SK-MEL-5 (cell line): ENCODE results near the gene TAF13. TPM values are rescaled to one million over a fixed set of nuclear protein-coding genes. Genes with fewer than 3 reads are reported as not detected.

Experiments
- DNase-seq: peaks from one replicate; pipeline ENCODE4 v3.0.0-alpha.2; 2016; ENCODE audit warnings: low read depth, low spot score
- in situ Hi-C: cut with HindIII; loops from 2 replicates; pipeline ENCODE4 v1.10.0; 2016; ENCODE audit warnings: low sequenced_read_pairs, high pct_unique_total_duplicates, low pct_unique_long_range_greater_than_20kb
- polyA plus RNA-seq, 2 experiments: library from polyadenylated mRNA; depleted of rRNA; stranded (reverse); fragments of >200 nt; gene quantifications; 2 replicates each; pipeline ENCODE4 v1.2.3, GENCODE V29; 2015
- total RNA-seq: library from RNA; depleted of rRNA; stranded (reverse); fragments of >200 nt; shearing (Covaris generic); gene quantifications from 2 replicates; pipeline ENCODE4 v1.2.3, GENCODE V29; 2014; rRNA removed

The TAF13 gene
- total RNA-seq: 41.8 and 44.1 TPM in 2 replicates
- 57.1 and 61.8 TPM in 2 replicates for polyA plus RNA-seq (2015; cell fraction: cytosol; rRNA removed)
- 7.0 and 12.4 TPM in 2 replicates for polyA plus RNA-seq (2015; cell fraction: nucleus; rRNA removed)

DNA sequence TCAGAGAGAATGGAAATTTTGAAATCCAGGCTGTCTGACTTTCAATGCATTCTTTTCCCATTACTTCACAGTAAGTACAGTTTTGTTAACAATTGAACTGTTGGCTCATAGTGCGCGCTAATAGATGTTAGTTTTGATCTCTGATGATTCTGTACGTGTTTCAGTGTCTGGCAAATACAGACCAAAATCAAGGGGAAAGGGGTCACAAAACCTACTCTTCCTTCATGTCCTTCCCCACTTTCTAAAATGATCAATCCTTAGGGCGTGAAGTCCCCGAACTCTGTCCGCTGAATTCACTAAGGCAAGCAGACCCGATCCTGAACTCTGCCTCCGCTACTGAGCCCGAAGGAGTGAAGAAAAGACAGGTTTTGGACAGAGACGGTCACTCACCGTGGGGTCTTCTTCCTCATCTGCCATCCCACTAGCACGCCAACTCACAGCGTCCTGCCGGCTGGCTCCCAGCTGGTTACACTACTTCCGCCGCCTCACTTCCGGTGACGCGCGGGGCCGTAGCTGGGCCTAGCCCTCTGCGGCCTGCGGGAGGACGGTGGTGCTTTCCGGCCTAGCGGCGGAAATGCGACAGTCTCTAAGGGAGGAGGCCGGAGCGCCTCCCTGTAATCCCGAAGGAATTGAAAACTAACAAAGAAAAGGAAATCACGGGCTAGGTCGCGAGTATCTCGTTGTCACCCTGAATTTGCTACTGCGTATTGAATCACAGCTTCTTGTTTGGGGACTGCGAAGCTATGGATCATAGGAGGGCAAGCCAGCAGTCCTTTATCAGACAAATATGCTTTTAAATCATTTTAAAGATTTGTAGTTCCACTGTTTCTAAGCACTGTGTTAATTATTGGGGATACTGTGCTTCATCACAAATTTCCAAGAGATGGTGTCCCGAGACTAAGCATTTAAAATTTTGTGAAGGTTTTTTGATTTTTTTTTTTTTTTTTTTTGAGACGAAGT is at the start of gene TAF13:
TAF13 (minus strand) TSS at position 473 of the 960 bp plus-strand sequence; CDS start at position 417, 56 bp downstream.
- in situ Hi-C loops: no loop called here

DNA sequence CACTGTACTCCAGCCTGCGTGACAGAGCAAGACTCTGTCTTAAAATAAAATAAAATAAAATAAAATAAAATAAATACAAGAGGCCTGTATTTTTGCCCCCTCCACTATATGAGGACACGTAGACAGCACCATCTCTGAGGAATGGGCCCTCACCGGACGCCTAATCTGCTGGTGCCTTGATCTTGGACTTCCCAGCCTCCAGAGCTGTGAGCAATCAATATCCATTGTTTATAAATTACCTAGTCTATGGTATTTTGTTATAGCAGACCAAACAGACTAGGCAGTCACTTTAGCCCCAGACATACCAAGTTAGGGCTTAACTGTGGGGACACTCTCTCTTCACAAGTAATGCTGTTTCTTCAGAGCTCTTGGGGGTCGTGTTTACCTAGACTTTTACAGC is 44.6 kb upstream of the TAF13 start:
- DNase-seq: no peak
- in situ Hi-C loops: no loop called here

More for the DNA sequence above, at the start of gene TAF13:
- peak; percentile 94 for DNase-seq

DNA sequence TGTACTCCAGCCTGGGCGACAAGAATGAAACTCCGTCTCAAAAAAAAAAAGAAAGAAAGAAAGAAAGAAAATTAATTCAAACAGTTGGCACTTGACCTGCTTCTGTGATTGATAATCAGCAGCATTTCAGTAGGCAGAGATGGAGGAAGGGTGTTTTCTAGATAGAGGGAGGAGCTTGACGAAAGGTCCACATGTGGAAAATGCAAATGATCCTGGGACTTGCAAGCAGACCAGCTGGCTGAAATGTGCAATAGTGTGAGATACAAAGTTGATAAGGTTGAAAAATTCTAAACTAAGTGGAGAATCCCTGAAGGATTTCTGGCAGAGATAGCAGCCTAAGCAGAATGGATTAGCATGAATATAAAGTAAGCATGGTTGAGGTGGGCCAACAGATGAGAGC is 42.3 kb upstream of the TAF13 start:
- in situ Hi-C loops: no loop called here
- DNase-seq: no peak

GRCh38 chr1:109116286-109116685 is 40.5 kb upstream of the TAF13 start:
- DNase-seq: no peak
- in situ Hi-C loops: no loop called here

GRCh38 chr1:109115685-109116084 is 39.9 kb upstream of the TAF13 start:
- in situ Hi-C loops: no loop called here
- DNase-seq: no peak

GRCh38 chr1:109114342-109114674 is 38.5 kb upstream of the TAF13 start:
- in situ Hi-C loops: no loop called here
- no peak for DNase-seq

GRCh38 chr1:109113590-109114341 is 38.0 kb upstream of the TAF13 start, which contains the start of gene ELAPOR1:
TSS of gene ELAPOR1 (plus strand) at chr1:109114115. CDS start at chr1:109114184, 69 bp downstream.
- no peak for DNase-seq
- in situ Hi-C loops: no loop called here

DNA sequence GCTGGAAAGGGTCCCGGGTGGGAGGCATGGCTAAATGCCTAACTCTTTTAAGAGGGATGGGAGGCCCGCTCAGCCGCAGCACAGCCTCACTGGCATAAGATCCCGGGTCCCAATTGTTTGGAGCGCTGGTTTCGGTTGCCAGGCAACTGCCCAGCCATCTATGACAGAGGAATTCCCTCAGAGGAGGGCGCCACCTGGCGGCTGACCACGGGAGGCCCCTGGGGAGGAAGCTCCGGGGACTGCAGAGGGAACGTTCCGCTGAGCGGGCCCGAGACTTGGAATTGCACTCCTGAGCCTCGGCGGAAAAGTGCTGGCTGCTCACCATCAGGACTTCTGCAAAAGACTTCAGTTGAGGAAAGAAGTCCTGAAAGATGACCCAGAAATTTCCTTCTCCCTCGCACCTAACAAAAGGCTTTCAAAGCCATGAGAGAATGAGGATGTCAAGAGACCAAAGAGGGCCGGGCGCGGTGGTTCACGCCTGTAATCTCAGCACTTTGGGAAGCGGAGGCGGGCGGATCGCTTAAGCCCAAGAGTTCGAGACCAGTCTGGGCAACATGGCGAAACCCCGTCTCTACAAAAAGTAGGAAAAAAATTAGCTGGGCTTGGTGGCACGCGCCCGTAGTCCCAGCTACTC is 37.0 kb upstream of the TAF13 start:
- in situ Hi-C loops: no loop called here
- DNase-seq: peak; percentile 87

DNA sequence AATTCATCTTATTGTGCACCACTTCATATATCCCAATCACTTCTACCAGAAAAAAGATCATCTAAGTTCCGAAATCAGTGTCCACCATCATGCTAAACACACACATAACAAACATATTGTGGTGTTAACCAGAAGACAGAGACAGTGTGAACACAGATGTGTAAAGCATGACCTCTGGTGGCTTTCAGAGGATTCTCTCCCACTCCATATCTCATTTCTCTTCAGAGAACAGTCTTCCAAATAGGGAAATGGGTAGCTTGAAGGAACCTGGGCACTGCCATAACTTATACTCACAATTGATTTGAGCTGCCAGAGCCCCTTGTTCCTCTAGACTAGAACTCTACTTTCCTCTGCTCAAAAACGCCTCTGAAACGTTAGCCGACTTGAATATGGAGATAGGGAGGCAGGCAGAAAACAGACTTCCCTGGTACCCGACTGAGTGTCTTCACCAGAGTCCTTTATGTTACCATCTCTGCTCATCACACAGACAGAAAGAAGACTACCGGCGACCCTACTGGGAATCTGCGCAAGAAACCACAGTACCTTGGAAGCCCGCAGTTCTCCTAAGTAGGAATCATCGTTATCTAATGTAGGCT is 36.4 kb upstream of the TAF13 start:
- DNase-seq: peak; percentile 66
- in situ Hi-C loops: no loop called here

GRCh38 chr1:109111386-109112055 is 35.7 kb upstream of the TAF13 start:
- in situ Hi-C loops: no loop called here
- DNase-seq: no peak

DNA sequence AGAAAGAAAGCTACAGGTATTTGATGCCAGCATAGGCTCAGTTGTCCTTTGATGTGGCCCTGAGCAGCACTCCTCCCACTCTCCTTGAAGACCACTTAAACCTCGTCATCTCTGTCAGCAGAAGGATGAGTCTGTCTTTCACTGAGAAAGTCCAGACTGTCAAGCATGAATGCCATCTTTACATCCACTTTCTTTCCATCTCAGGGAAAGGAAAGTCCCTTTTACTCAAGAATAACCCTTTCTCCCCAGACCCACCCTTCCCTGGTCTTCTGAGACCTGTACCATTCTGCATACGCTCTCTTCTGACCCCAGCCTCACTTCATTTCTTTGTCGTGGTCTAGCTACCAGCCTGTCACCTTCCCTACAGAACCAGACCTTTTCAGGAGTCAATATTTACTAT is 34.1 kb upstream of the TAF13 start:
- in situ Hi-C loops: no loop called here

GRCh38 chr1:109107785-109108184 is 32.0 kb upstream of the TAF13 start:
- DNase-seq: no peak
- in situ Hi-C loops: no loop called here

More for the DNA sequence above, 34.1 kb upstream of the TAF13 start:
- DNase-seq: no peak

DNA sequence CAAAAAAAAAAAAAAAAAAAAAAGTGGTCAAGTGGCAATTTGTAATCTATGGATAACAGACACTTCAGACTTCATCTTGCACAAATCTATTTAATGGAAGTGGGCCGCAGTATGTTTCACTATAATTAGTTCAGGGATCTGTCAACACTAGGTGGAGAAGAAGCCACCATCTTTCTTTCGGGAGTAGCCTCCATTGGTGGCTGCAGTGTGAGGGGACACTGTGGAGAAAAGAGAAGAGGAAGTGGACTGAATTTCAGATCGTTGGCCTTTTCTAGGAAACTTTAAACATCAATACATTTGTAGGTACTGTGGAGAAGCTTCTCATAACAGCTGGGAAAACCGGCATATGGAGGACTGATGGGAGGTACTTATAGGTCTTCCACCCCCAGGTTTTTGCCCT is 30.1 kb upstream of the TAF13 start:
- no peak for DNase-seq
- in situ Hi-C loops: no loop called here

- in situ Hi-C loops: no loop called here
- no peak for DNase-seq
These were observed 28.8 kb upstream of the TAF13 start for GRCh38 chr1:109104364-109105151.

DNA sequence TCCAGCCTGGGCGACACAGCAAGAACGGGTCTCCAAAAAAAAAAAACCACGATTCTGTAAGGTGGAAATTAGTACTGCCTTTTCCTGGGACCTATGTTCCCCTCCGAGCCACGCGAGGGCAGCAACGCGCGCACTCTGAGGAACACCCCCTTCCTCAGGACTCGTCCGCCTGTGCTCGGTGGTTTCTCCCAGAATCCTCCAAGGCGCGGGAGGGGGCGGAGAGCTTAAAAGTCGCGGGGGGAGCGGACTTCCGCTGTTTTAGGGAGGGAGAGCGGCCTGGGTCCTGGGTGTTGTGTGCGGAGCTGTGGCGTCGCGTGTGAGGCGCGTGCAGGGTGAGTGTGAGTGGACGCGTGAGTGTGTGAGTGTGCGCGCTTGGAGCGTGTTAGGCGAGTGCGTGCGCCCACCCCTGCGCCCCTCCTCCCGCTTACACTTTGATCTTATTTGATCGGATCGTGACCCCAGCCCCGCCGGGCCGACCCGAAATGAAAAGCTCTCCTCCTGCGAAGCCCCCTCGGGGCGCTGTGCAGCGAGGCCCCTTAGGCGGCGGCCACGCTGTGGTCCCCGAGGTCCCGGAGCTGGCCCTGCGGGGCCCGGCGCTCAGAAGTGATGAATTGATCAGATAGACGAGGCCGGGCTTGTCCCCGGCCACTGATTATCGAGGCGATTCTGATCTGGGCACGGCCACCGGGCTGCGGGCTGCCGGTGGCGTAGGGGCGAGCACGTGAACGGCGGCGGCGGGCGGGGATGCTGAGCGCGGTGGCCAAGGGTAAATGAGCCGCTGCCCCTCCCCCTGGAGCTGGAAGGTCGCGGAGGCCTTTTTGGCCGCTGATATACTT is 24.4 kb upstream of the TAF13 start:
- in situ Hi-C loops: no loop called here

DNA sequence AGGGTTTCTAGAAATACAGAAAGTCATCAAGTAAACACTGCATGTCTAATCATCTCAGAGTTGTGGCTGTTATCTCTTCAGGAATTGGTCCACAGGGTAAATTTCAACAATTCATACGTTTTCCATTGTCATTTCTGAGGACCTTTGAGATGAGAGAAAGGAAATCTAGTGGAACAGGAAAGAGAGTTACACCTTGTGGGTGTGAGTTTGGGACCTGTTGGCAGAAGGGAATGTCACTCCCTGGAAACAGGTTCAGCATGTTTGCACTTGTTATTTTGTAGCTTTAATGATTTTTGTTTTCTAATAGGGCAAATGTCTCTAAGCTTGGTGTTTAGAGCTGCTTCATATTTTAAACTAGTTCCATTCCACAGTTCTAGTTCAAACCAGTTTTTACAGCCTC is 20.3 kb upstream of the TAF13 start:
- no peak for DNase-seq
- in situ Hi-C loops: no loop called here

More for the DNA sequence above, 24.4 kb upstream of the TAF13 start:
- peak; percentile 97 for DNase-seq
